CD14-positive monocyte (primary cell): Measurements from ENCODE around the gene JCAD. TPM values are rescaled to one million over a fixed set of nuclear protein-coding genes. Genes with fewer than 3 reads are reported as not detected.

Experiments used
- DNase-seq, 3 donors: peaks; one replicate each; pipeline ENCODE4 v3.0.0-alpha.2; 2011 to 2022
- H2AFZ ChIP-seq: 2 replicates; pipeline ENCODE4 v1.6.0; 2012; ENCODE audit warnings: mild to moderate bottlenecking, low read depth, low read length, inconsistent platforms; ENCODE audit not compliant: insufficient read depth, poor library complexity, severe bottlenecking
- H3K27ac ChIP-seq, 2 donors: 1 replicate in 1 of 2; 2 replicates in 1 of 2; pipeline ENCODE4 v1.5.1; 2012 to 2013; ENCODE audit warnings: low read length in 2 of 2, control low read depth in 1 of 2, inconsistent platforms in 1 of 2, low read depth in 1 of 2, mild to moderate bottlenecking in 1 of 2
- H3K27me3 ChIP-seq, 2 donors: one replicate each; pipeline versions ENCODE4 v1.6.0 to v1.6.1; 2011 to 2013; ENCODE audit warnings: low read length in 2 of 2; ENCODE audit not compliant: control insufficient read depth in 2 of 2, insufficient read depth in 2 of 2
- H3K36me3 ChIP-seq, 2 donors: replicated peaks in 1 of 2; 1 replicate in 1 of 2; 2 replicates in 1 of 2; pipeline versions ENCODE4 v1.5.1 to v1.6.1; 2012 to 2013; ENCODE audit warnings: low read length in 2 of 2, control low read depth in 1 of 2, inconsistent platforms in 1 of 2, mild to moderate bottlenecking in 1 of 2; ENCODE audit not compliant: insufficient read depth in 2 of 2, control insufficient read depth in 1 of 2
- H3K4me1 ChIP-seq, 2 donors: 1 replicate in 1 of 2; 2 replicates in 1 of 2; pipeline versions ENCODE4 v1.5.1 to v1.6.1; 2012 to 2013; ENCODE audit warnings: low read length in 2 of 2, control low read depth in 1 of 2, inconsistent platforms in 1 of 2, mild to moderate bottlenecking in 1 of 2, moderate library complexity in 1 of 2; ENCODE audit not compliant: insufficient read depth in 2 of 2, control insufficient read depth in 1 of 2
- H3K4me2 ChIP-seq: replicated peaks from 2 replicates; pipeline ENCODE3; 2012; ENCODE audit warnings: low read length, moderate library complexity, mild to moderate bottlenecking; ENCODE audit not compliant: poor library complexity, severe bottlenecking; ENCODE audit errors: extremely low read depth
- H3K4me3 ChIP-seq, 3 experiments: fragments of 200-600 bp in 1 of 3; sonication (generic) in 1 of 3; replicated peaks in 1 of 3; 1 replicate in 2 of 3; 2 replicates in 1 of 3; pipeline ENCODE4 v1.5.1; 2011 to 2013; ENCODE audit warnings: low read length in 3 of 3, mild to moderate bottlenecking in 3 of 3, control low read depth in 2 of 3, low read depth in 2 of 3, inconsistent platforms in 1 of 3, moderate library complexity in 1 of 3
- H3K79me2 ChIP-seq: 2 replicates; pipeline ENCODE4 v1.6.0; 2012; ENCODE audit warnings: mild to moderate bottlenecking, control low read depth, inconsistent platforms, low read length, moderate library complexity; ENCODE audit not compliant: insufficient read depth
- H3K9ac ChIP-seq: 2 replicates; pipeline ENCODE4 v1.6.0; 2017; ENCODE audit warnings: low read length, mild to moderate bottlenecking; ENCODE audit not compliant: insufficient read depth, poor library complexity, severe bottlenecking
- H3K9me3 ChIP-seq, 2 donors: replicated peaks in 1 of 2; 1 replicate in 1 of 2; 2 replicates in 1 of 2; pipeline versions ENCODE4 v1.5.1 to v1.6.1; 2012 to 2013; ENCODE audit warnings: low read length in 2 of 2, control low read depth in 1 of 2; ENCODE audit not compliant: control insufficient read depth in 1 of 2, insufficient read depth in 1 of 2
- H4K20me1 ChIP-seq: 2 replicates; pipeline ENCODE4 v1.6.0; 2012; ENCODE audit warnings: mild to moderate bottlenecking, low read length, control low read depth, moderate library complexity; ENCODE audit not compliant: insufficient read depth
- H3K27ac Mint-ChIP-seq, 7 donors: one replicate each; pipeline ENCODE4 v1.8.0; 2020; ENCODE audit warnings: mild to moderate bottlenecking in 7 of 7, mixed read lengths in 7 of 7, moderate library complexity in 6 of 7, inconsistent platforms in 2 of 7
- H3K27me3 Mint-ChIP-seq, 3 donors: one replicate each; pipeline ENCODE4 v1.8.0; 2021 to 2022; ENCODE audit warnings: low read depth in 3 of 3, mild to moderate bottlenecking in 3 of 3, mixed read lengths in 3 of 3, moderate library complexity in 3 of 3, inconsistent platforms in 1 of 3
- H3K36me3 Mint-ChIP-seq, 2 donors: one replicate each; pipeline ENCODE4 v1.8.0; 2020; ENCODE audit warnings: mixed read lengths in 2 of 2, inconsistent platforms in 1 of 2, mild to moderate bottlenecking in 1 of 2
- H3K4me1 Mint-ChIP-seq: one replicate; pipeline ENCODE4 v1.8.0; 2020; ENCODE audit warnings: mild to moderate bottlenecking, mixed read lengths
- H3K4me3 Mint-ChIP-seq, 2 donors: one replicate each; pipeline ENCODE4 v1.8.0; 2020; ENCODE audit warnings: mild to moderate bottlenecking in 2 of 2, mixed read lengths in 2 of 2, moderate library complexity in 1 of 2
- H3K9me3 Mint-ChIP-seq, 7 donors: one replicate each; pipeline ENCODE4 v1.8.0; 2020 to 2022; ENCODE audit warnings: mixed read lengths in 7 of 7, mild to moderate bottlenecking in 6 of 7, moderate library complexity in 6 of 7, inconsistent platforms in 2 of 7
- CTCF ChIP-seq: fragments of 200-600 bp; IDR thresholded peaks from one replicate; pipeline ENCODE4 v1.8.0; 2022; ENCODE audit warnings: antibody characterized with exemption, mild to moderate bottlenecking
- WGBS: methylation state at CpG from one replicate; pipeline ENCODE4 v1.1.5; 2013; ENCODE audit warnings: missing lambda C conversion rate; ENCODE audit not compliant: insufficient coverage; 5-methylcytosine and 5-hydroxymethylcytosine counted together
- intact Hi-C, 2 donors: fragments of 100-400 bp; cut with micrococcal nuclease; formaldehyde crosslinking; loops; one replicate each; pipeline versions ENCODE4 v1.15.0 to v1.15.1; 2023
- polyA plus RNA-seq, 3 donors: library from polyadenylated mRNA; depleted of rRNA in 1 of 3; unstranded in 2 of 3; stranded (reverse) in 1 of 3; fragments of 300-500 nt in 2 of 3; fragments of >200 nt in 1 of 3; fragmentation: Illumina TruSeq in 2 of 3; gene quantifications; 1 replicate in 2 of 3; 2 replicates in 1 of 3; pipeline ENCODE4 v1.2.3, GENCODE V29; 2012 to 2021

Gene JCAD
- polyA plus RNA-seq, 3 donors, result not detected

DNA sequence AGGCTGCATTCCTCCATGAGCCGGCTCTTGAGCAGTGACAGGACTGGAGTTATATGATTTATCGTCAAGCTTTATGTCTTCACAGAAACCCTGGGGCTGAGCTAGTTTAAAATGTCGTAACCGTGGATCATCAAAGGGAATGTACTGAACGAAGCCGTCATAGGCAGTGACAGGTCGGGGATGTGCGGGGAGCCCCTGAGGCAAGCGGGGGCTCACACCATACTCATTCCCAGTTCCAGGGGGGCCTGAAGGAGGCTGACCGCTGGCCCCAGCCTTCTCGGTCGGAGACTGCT is 30.7 kb downstream of the JCAD start:
- Histone ChIP-seq H4K20me1 (no peaks in the 10 kb centered on the region), H3K27ac (no peak overlapping the region), H3K27me3 (peaks cover 0 to 46% of the 10 kb centered on the region in 2 donors), H3K36me3 (no peaks in the 10 kb centered on the region), H3K4me1 (peaks cover 17 to 19% of the 10 kb centered on the region in 2 donors), H3K9me3 (no peaks in the 10 kb centered on the region), H3K79me2 (no peaks in the 10 kb centered on the region), H3K4me3 (no peak overlapping the region), H3K9ac (no peak overlapping the region), H3K4me2 (no peak overlapping the region), H2AFZ (no peak overlapping the region)
- Mint-ChIP-seq H3K9me3 (peaks cover 0 to 6% (median 2%) of the 10 kb centered on the region in 7 donors), H3K36me3 (no peaks in the 10 kb centered on the region), H3K4me3 (peak overlapping the region in 1 of 2 donors; percentile 55), H3K4me1 (peaks cover 24% of the 10 kb centered on the region), H3K27me3 (peaks cover 29 to 60% (median 42%) of the 10 kb centered on the region in 3 donors), H3K27ac (no peak overlapping the region)
- intact Hi-C loops, result no loop called here
- DNase-seq, result no peak
- TF ChIP-seq CTCF, result no peak
- WGBS, result 88% methylated on average over 12 of the region's 12 CpGs

DNA sequence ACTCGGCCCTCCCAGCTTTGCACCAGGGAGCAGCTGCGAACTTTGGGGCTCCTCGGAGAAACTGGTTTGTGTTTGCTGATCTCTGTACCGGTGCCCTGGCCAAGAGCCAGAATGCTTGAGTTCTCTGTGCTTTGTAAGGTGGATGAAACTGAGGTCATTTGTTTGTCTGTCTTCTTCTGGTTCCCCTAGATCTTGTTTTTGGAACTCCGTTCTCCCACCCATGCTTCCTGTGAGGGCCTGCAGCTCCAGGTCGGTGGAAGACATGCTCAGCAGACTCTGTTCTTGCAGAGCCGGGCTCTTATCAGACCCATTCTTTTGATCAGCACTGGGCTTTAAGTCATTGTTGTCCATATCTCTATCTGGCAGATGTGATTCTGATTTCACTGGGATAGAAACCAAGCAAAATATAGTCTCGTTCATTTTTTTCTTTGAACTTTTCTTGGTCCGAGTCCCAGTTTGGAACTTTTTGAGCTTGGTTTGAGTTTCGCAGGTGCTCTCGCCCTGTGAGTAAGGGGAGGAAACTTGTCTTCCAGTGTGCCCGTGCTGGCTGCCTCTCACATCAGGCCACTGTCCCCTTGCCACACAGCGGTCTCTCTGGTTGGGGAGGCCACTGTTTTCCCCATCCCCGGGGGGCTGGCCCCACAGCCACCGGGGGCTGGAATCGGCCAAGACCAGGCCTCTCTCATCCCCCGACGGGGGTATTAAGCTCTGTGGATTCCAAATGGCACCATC is 31.2 kb downstream of the JCAD start:
- 61% methylated on average over 14 of the region's 18 CpGs for WGBS
- peaks cover 24% of the 10 kb centered on the region for H3K4me1 Mint-ChIP-seq
- DNase-seq, result no peak

More for the DNA sequence above, 31.2 kb downstream of the JCAD start:
- Histone ChIP-seq H3K4me3 (peak overlapping the region in 1 of 3 experiments; percentile 64), H3K27me3 (peaks cover 0 to 46% of the 10 kb centered on the region in 2 donors), H3K27ac (no peak overlapping the region), H4K20me1 (no peaks in the 10 kb centered on the region), H3K9me3 (no peaks in the 10 kb centered on the region), H3K9ac (peak overlapping the region; percentile 49), H3K79me2 (no peaks in the 10 kb centered on the region), H3K4me2 (peak overlapping the region; percentile 67), H3K36me3 (no peaks in the 10 kb centered on the region), H3K4me1 (peaks cover 17 to 19% of the 10 kb centered on the region in 2 donors), H2AFZ (peak overlapping the region; percentile 79)
- Mint-ChIP-seq H3K36me3 (no peaks in the 10 kb centered on the region), H3K9me3 (peaks cover 0 to 6% (median 2%) of the 10 kb centered on the region in 7 donors), H3K27ac (peak overlapping the region in 2 of 7 donors; percentile 51 to 65), H3K27me3 (peaks cover 29 to 60% (median 42%) of the 10 kb centered on the region in 3 donors), H3K4me3 (peak overlapping the region; percentile 83 to 98)
- intact Hi-C loops, result no loop called here
- no peak for TF ChIP-seq CTCF
